Activated CD4-positive, alpha-beta T cell treated with anti-CD3 and anti-CD28 coated beads, Interleukin-2, amount 50 U/mL, for 48 hours (primary cell): Measurements from ENCODE around the gene GALR2.
A peak's percentile ranks its signal among the peaks of the same experiment; 100 is the strongest.
"Not testable (repeated sequence)": the region's sequence is repeated elsewhere in the genome, so short reads cannot be mapped to it uniquely, and the experiment has no call there.

Source experiments
- DNase-seq, 2 experiments: peaks; one replicate each; pipeline ENCODE4 v3.0.0-alpha.2; 2020

The GALR2 gene

GRCh38 chr17:76050538-76051467 is 23.8 kb upstream of the GALR2 start:
- no peak for DNase-seq

GRCh38 chr17:76051561-76051960 is 23.0 kb upstream of the GALR2 start:
- no peak for DNase-seq

- peak; percentile 26 to 32 for DNase-seq
These were observed 21.1 kb upstream of the GALR2 start for GRCh38 chr17:76053246-76054111.

- DNase-seq: peak in 1 of 2 experiments; percentile 8
These were observed 20.5 kb upstream of the GALR2 start for GRCh38 chr17:76054112-76054476.

GRCh38 chr17:76056882-76057281 is 17.7 kb upstream of the GALR2 start:
- DNase-seq: no peak

GRCh38 chr17:76058264-76058663 is 16.3 kb upstream of the GALR2 start:
- DNase-seq: not testable (repeated sequence)

- peak; percentile 62 to 74 for DNase-seq
These were observed 10.6 kb upstream of the GALR2 start for GRCh38 chr17:76063875-76064546.

- DNase-seq: no peak
These were observed 8.8 kb upstream of the GALR2 start for GRCh38 chr17:76065775-76066174.

GRCh38 chr17:76071531-76072147 is 2.9 kb upstream of the GALR2 start:
- peak in 1 of 2 experiments; percentile 45 for DNase-seq

GRCh38 chr17:76072148-76072858 is 2.3 kb upstream of the GALR2 start, which contains the start of gene SRP68:
Gene SRP68, minus strand, starts transcription at chr17:76072517. Its CDS starts 26 bp downstream, at chr17:76072491.
- peak; percentile 87 to 89 for DNase-seq

- DNase-seq: peak; percentile 31 to 49
These were observed 974 bp downstream of the GALR2 start for GRCh38 chr17:76075364-76076145.

GRCh38 chr17:76076146-76076764 is 1.7 kb downstream of the GALR2 start:
- peak in 1 of 2 experiments; percentile 19 for DNase-seq

GRCh38 chr17:76076765-76077583 is 2.4 kb downstream of the GALR2 start:
- DNase-seq: peak; percentile 36 to 43

GRCh38 chr17:76077584-76078110 is 3.1 kb downstream of the GALR2 start:
- no peak for DNase-seq

GRCh38 chr17:76078370-76078769 is 3.8 kb downstream of the GALR2 start:
- DNase-seq: not testable (repeated sequence)

- peak in 1 of 2 experiments; percentile 8 for DNase-seq
These were observed 4.4 kb downstream of the GALR2 start, which contains the start of gene ZACN for GRCh38 chr17:76078860-76079534. Gene ZACN, plus strand, starts transcription at chr17:76079182. Its CDS starts 83 bp downstream, at chr17:76079265.

GRCh38 chr17:76079535-76079955 is 5.0 kb downstream of the GALR2 start:
- peak in 1 of 2 experiments; percentile 16 for DNase-seq
